Neural cell (in vitro differentiated cells): Measurements from ENCODE around the gene GMPR. TPM values are rescaled to one million over a fixed set of nuclear protein-coding genes. Genes with fewer than 3 reads are reported as not detected.

ENCODE experiments used
- H2AFZ ChIP-seq: fragments of 200-600, 300-800 bp; sonication (generic), shearing (Covaris generic); 2 replicates; pipeline ENCODE4 v1.6.0; 2014; ENCODE audit warnings: low read depth, mild to moderate bottlenecking, antibody characterized with exemption, low read length, moderate library complexity
- H3F3A ChIP-seq: fragments of 200-600 bp; shearing (Covaris generic); 2 replicates; pipeline ENCODE4 v1.6.1; 2016; ENCODE audit warnings: mild to moderate bottlenecking, moderate library complexity, mixed read lengths, antibody characterized with exemption, low read length; ENCODE audit not compliant: insufficient read depth, poor library complexity, severe bottlenecking
- H3K27ac ChIP-seq: fragments of 200-600, 300-800 bp; sonication (generic), shearing (Covaris generic); 2 replicates; pipeline ENCODE4 v1.5.1; 2014; ENCODE audit warnings: mild to moderate bottlenecking, low read length, moderate library complexity
- H3K27me3 ChIP-seq: fragments of 300-800, 200-600 bp; sonication (generic), shearing (Covaris generic); 2 replicates; pipeline ENCODE4 v1.6.0; 2014; ENCODE audit warnings: mild to moderate bottlenecking, low read depth, low read length, moderate library complexity; ENCODE audit not compliant: insufficient read depth
- H3K36me3 ChIP-seq: fragments of 300-800, 200-600 bp; sonication (generic), shearing (Covaris generic); 2 replicates; pipeline ENCODE4 v1.5.1; 2014; ENCODE audit warnings: mild to moderate bottlenecking, antibody characterized with exemption, low read length, moderate library complexity; ENCODE audit not compliant: insufficient read depth
- H3K4me2 ChIP-seq: fragments of 300-800, 200-600 bp; sonication (generic), shearing (Covaris generic); 2 replicates; pipeline ENCODE4 v1.6.0; 2014; ENCODE audit warnings: mild to moderate bottlenecking, low read length
- H3K4me3 ChIP-seq: fragments of 300-800, 200-600 bp; sonication (generic), shearing (Covaris generic); 2 replicates; pipeline ENCODE4 v1.5.1; 2014; ENCODE audit warnings: mild to moderate bottlenecking, low read length, moderate library complexity
- H3K79me2 ChIP-seq: fragments of 200-600 bp; shearing (Covaris generic); replicated peaks from 2 replicates; pipeline ENCODE4 v1.6.0; 2014; ENCODE audit warnings: mild to moderate bottlenecking, low read length, moderate library complexity; ENCODE audit not compliant: insufficient read depth
- H3K9ac ChIP-seq: fragments of 300-800, 200-600 bp; sonication (generic), shearing (Covaris generic); 2 replicates; pipeline ENCODE4 v1.6.1; 2016; ENCODE audit warnings: mild to moderate bottlenecking, low read length, mixed read lengths
- H3K9me2 ChIP-seq: fragments of 200-600 bp; shearing (Covaris generic); 2 replicates; pipeline ENCODE4 v1.6.1; 2016; ENCODE audit warnings: mild to moderate bottlenecking, low read length, mixed read lengths; ENCODE audit not compliant: insufficient read depth
- H3K9me3 ChIP-seq: fragments of 200-600, 300-800 bp; sonication (generic), shearing (Covaris generic); 2 replicates; pipeline ENCODE4 v1.6.1; 2016; ENCODE audit warnings: mild to moderate bottlenecking, mixed run types, low read length, moderate library complexity, mixed read lengths
- H4K20me1 ChIP-seq: fragments of 200-600 bp; shearing (Covaris generic); 2 replicates; pipeline ENCODE4 v1.6.1; 2016; ENCODE audit warnings: mild to moderate bottlenecking, mixed run types; ENCODE audit not compliant: insufficient read depth
- EP300 ChIP-seq: fragments of 450-650 bp; conservative IDR thresholded peaks from 2 replicates; pipeline ENCODE4 v1.6.1; 2014; ENCODE audit warnings: antibody characterized with exemption, mild to moderate bottlenecking, moderate library complexity; ENCODE audit not compliant: poor library complexity, severe bottlenecking
- EZH2 ChIP-seq: fragments of 200-600, 300-800 bp; shearing (Covaris generic), sonication (generic); IDR thresholded peaks from 2 replicates; pipeline ENCODE4 v1.6.1; 2014; ENCODE audit warnings: antibody characterized with exemption, low read length, borderline replicate concordance, mild to moderate bottlenecking; ENCODE audit not compliant: insufficient read depth, poor library complexity, severe bottlenecking
- MXI1 ChIP-seq: fragments of 450-650 bp; conservative IDR thresholded peaks from 2 replicates; pipeline ENCODE4 v1.6.1; 2014; ENCODE audit warnings: antibody characterized with exemption, mild to moderate bottlenecking; ENCODE audit not compliant: poor library complexity, severe bottlenecking
- POLR2AphosphoS5 ChIP-seq: IDR thresholded peaks from 2 replicates; pipeline ENCODE4 v1.6.1; 2012
- RAD21 ChIP-seq: fragments of 450-650 bp; conservative IDR thresholded peaks from 2 replicates; pipeline ENCODE4 v1.6.1; 2014; ENCODE audit warnings: antibody characterized with exemption, mild to moderate bottlenecking, moderate library complexity
- SMC3 ChIP-seq: fragments of 450-650 bp; conservative IDR thresholded peaks from 2 replicates; pipeline ENCODE4 v1.6.1; 2014; ENCODE audit warnings: antibody characterized with exemption, mild to moderate bottlenecking, moderate library complexity; ENCODE audit not compliant: poor library complexity
- TAF1 ChIP-seq: IDR thresholded peaks from 2 replicates; pipeline ENCODE4 v1.6.1; 2012; ENCODE audit warnings: low read depth
- polyA plus RNA-seq: library from polyadenylated mRNA; depleted of rRNA; stranded (reverse); fragments of >200 nt; gene quantifications from 2 replicates; pipeline ENCODE4 v1.2.3, GENCODE V29; 2014
- TF ChIP-seq, protein P1 (sequence below): fragments of 450-650 bp; IDR thresholded peaks from 2 replicates; pipeline ENCODE4 v1.5.1; 2014; ENCODE audit warnings: antibody characterized with exemption, mild to moderate bottlenecking, moderate library complexity; ENCODE audit not compliant: poor library complexity, severe bottlenecking
- TF ChIP-seq, protein P2 (sequence below): IDR thresholded peaks from 2 replicates; pipeline ENCODE4 v1.6.1; 2012; ENCODE audit warnings: borderline replicate concordance

The GMPR gene
- polyA plus RNA-seq, 1 donor from 2014 or later: not detected

DNA sequence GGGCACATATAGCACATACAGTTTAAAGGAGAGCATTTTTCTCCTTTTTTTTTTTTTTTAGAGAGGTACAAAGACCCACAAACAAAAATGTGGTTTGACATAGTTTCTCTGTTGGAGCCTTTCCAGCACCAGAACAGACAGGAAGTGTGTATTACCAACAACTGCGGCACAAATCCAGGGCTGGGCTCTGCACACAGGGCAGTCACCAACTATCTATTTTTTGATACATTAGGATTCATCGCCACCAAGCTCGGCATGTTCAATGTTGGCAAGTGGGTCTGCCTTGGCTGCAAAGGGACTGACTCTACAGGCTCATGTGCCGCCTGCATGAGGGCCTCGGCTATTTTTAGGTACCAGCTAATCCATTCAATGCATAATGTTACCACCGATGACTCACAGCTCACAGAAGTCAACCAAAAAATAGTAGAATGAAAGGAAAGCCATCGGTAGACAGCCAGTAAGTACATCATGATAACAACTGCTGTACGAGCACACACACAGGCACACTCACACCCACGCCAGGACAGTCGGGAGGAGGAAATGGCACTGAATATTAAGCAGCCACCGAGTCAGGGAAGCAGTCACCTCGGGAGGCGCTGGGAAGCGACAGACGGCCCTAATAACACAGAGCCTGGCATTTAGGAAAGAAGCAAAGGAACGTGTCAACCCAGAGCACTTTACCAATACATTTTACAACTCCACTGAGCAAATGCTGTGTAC is 81.6 kb downstream of the GMPR start:
- Histone ChIP-seq H3K4me3 (no peak overlapping the region), H3K27ac (no peak overlapping the region), H3K79me2 (no peaks in the 10 kb centered on the region), H3K9me2 (no peaks in the 10 kb centered on the region), H3K4me2 (no peak overlapping the region), H3F3A (peaks cover 2% of the 10 kb centered on the region), H3K9ac (no peak overlapping the region), H2AFZ (no peak overlapping the region), H4K20me1 (no peaks in the 10 kb centered on the region), H3K27me3 (no peaks in the 10 kb centered on the region), H3K36me3 (no peaks in the 10 kb centered on the region), H3K9me3 (no peaks in the 10 kb centered on the region)
- no peak for TF ChIP-seq EP300
- no peak for TF ChIP-seq SMC3
- TF ChIP-seq, protein P1, sequence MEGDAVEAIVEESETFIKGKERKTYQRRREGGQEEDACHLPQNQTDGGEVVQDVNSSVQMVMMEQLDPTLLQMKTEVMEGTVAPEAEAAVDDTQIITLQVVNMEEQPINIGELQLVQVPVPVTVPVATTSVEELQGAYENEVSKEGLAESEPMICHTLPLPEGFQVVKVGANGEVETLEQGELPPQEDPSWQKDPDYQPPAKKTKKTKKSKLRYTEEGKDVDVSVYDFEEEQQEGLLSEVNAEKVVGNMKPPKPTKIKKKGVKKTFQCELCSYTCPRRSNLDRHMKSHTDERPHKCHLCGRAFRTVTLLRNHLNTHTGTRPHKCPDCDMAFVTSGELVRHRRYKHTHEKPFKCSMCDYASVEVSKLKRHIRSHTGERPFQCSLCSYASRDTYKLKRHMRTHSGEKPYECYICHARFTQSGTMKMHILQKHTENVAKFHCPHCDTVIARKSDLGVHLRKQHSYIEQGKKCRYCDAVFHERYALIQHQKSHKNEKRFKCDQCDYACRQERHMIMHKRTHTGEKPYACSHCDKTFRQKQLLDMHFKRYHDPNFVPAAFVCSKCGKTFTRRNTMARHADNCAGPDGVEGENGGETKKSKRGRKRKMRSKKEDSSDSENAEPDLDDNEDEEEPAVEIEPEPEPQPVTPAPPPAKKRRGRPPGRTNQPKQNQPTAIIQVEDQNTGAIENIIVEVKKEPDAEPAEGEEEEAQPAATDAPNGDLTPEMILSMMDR: no peak
- TF ChIP-seq, protein P2, sequence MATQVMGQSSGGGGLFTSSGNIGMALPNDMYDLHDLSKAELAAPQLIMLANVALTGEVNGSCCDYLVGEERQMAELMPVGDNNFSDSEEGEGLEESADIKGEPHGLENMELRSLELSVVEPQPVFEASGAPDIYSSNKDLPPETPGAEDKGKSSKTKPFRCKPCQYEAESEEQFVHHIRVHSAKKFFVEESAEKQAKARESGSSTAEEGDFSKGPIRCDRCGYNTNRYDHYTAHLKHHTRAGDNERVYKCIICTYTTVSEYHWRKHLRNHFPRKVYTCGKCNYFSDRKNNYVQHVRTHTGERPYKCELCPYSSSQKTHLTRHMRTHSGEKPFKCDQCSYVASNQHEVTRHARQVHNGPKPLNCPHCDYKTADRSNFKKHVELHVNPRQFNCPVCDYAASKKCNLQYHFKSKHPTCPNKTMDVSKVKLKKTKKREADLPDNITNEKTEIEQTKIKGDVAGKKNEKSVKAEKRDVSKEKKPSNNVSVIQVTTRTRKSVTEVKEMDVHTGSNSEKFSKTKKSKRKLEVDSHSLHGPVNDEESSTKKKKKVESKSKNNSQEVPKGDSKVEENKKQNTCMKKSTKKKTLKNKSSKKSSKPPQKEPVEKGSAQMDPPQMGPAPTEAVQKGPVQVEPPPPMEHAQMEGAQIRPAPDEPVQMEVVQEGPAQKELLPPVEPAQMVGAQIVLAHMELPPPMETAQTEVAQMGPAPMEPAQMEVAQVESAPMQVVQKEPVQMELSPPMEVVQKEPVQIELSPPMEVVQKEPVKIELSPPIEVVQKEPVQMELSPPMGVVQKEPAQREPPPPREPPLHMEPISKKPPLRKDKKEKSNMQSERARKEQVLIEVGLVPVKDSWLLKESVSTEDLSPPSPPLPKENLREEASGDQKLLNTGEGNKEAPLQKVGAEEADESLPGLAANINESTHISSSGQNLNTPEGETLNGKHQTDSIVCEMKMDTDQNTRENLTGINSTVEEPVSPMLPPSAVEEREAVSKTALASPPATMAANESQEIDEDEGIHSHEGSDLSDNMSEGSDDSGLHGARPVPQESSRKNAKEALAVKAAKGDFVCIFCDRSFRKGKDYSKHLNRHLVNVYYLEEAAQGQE: no peak

DNA sequence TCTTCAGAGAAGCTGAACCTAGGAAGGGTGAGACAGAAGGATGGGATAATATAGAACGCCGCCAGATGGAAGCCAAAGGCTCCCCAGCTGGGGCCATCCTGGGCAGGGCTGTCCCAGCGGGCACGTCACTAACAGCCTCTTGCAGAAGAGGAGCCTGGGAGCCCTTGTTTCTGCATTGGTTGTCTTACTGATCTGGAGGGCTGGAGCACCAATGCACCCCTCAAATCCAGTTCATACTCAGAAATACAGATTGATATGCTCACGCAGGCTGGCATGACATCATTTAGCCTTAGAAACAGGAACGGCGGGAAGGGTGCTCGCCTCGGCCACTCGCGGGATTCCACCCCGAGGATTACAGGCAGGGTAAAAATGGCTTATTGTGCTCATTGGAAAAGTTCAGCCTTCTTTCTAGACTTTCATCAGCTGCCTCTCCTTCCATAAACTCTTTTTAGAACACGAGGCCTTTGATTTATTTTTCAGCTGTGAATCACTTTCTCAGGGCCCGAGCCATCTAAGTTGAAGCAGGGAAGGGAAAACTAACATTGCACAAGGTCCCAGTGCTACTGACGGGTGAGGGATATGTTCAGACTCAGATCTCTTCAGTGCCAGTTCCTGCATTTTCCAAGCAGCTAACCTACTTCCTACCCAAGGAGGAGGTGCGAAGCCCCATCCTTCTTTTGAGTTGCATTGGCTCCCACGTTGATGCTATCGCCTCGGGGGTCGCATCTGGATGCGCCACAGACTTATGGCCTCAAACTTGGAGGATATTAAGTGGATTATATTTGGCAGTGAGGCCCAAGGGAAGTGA is 82.3 kb downstream of the GMPR start:
- Histone ChIP-seq H3K79me2 (no peaks in the 10 kb centered on the region), H3K4me3 (no peak overlapping the region), H3K27ac (no peak overlapping the region), H3K9me2 (no peaks in the 10 kb centered on the region), H3K9ac (no peak overlapping the region), H2AFZ (no peak overlapping the region), H3K4me2 (no peak overlapping the region), H3K27me3 (no peaks in the 10 kb centered on the region), H3F3A (peaks cover 2% of the 10 kb centered on the region), H3K36me3 (peaks cover under 1% of the 10 kb centered on the region), H4K20me1 (no peaks in the 10 kb centered on the region), H3K9me3 (no peaks in the 10 kb centered on the region)
- TF ChIP-seq, protein P1: no peak
- TF ChIP-seq MXI1: no peak
- no peak for TF ChIP-seq TAF1
- TF ChIP-seq, protein P2: no peak
- TF ChIP-seq SMC3: no peak
- TF ChIP-seq POLR2AphosphoS5: no peak
- no peak for TF ChIP-seq EZH2
- TF ChIP-seq EP300: no peak
- TF ChIP-seq RAD21: no peak
